COR-L47 (cell line): ENCODE measurements around the gene SMIM14.

ENCODE experiments used
- DNase-seq: peaks from one replicate; lab custom pipeline; 2025; lab: John Stamatoyannopoulos, UW

The SMIM14 gene

DNA sequence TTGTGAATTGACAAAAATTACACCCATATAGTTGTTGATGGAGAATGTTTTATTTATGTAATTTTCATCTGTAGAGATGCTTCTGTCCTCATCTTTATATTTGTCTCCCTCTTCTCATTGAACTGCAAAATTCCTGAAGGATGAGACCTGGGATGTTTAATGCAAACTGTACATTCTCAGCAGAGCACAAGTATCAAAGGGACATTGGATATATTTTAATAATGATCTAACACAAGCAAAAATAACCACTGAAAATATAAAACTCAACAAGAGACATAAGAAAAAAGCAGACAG is 140.0 kb downstream of the SMIM14 start:
- no peak for DNase-seq

- no peak for DNase-seq
Observed at GRCh38 chr4:39497909-39498726, 140.5 kb downstream of the SMIM14 start.
